H1 (cell line): ENCODE results near the gene C14orf119. TPM values are rescaled to one million over a fixed set of nuclear protein-coding genes. Genes with fewer than 3 reads are reported as not detected.

ENCODE experiments used
- BCL11A ChIP-seq, 2 experiments: IDR thresholded peaks; one replicate each; pipeline ENCODE4 v1.6.1; 2011; ENCODE audit warnings: low read depth in 2 of 2, low read length in 2 of 2, mild to moderate bottlenecking in 2 of 2
- CBX8 ChIP-seq: fragments of 300-800, 300-1000 bp; sonication (generic); IDR thresholded peaks from 2 replicates; pipeline ENCODE4 v1.7.1; 2016; ENCODE audit warnings: low read depth, low read length, borderline replicate concordance
- CEBPB ChIP-seq: IDR thresholded peaks from 2 replicates; pipeline ENCODE4 v1.6.1; 2012; ENCODE audit warnings: low read depth, low read length
- CHD2 ChIP-seq: IDR thresholded peaks from 2 replicates; pipeline ENCODE4 v1.6.1; 2012; ENCODE audit warnings: low read length, improper control_type of control experiment
- JUN ChIP-seq: IDR thresholded peaks from 2 replicates; pipeline ENCODE4 v1.6.1; 2011; ENCODE audit warnings: low read depth, mild to moderate bottlenecking, improper control_type of control experiment, low read length
- JUND ChIP-seq: IDR thresholded peaks from 2 replicates; pipeline ENCODE4 v1.6.1; 2011; ENCODE audit warnings: mild to moderate bottlenecking, improper control_type of control experiment, low read length
- KDM4A ChIP-seq: IDR thresholded peaks from one replicate; pipeline ENCODE4 v1.7.1; 2012; ENCODE audit warnings: low read depth, mild to moderate bottlenecking, moderate library complexity, low read length, inconsistent platforms; ENCODE audit not compliant: severe bottlenecking
- POLR2AphosphoS5 ChIP-seq: IDR thresholded peaks from 2 replicates; pipeline ENCODE4 v1.6.1; 2011; ENCODE audit warnings: low read depth, low read length
- SP2 ChIP-seq: IDR thresholded peaks from 2 replicates; pipeline ENCODE4 v1.6.1; 2012; ENCODE audit warnings: mild to moderate bottlenecking, low read length, inconsistent platforms
- TAF1 ChIP-seq: IDR thresholded peaks from 2 replicates; pipeline ENCODE4 v1.6.1; 2011; ENCODE audit warnings: mild to moderate bottlenecking, low read depth, low read length
- polyA plus RNA-seq, 7 experiments: library from polyadenylated mRNA; depleted of rRNA in 3 of 7; stranded (reverse) in 5 of 7; unstranded in 2 of 7; fragments of >200 nt in 5 of 7; fragments of 200-250 nt in 2 of 7; gene quantifications; 1 replicate in 5 of 7; 2 replicates in 1 of 7; 4 replicates in 1 of 7; pipeline versions ENCODE4 v1.2.1 to v1.2.3, GENCODE V29; 2011 to 2013; ENCODE audit warnings: missing spikeins in 2 of 7, mixed read lengths in 2 of 7
- total RNA-seq: library from RNA; stranded (reverse); fragmentation: NEBNext Ultra II Directional; extraction: Animal tissue kit (Norgen Biotek cat#: 25700); gene quantifications from 2 replicates; pipeline ENCODE4 v1.2.1, GENCODE V29; 2021
- TF ChIP-seq, protein P1 (sequence below): fragments of 300-600 bp; sonication (generic); IDR thresholded peaks from 2 replicates; pipeline ENCODE4 v1.7.1; 2012; ENCODE audit warnings: low read length, moderate library complexity, mild to moderate bottlenecking, inconsistent platforms; ENCODE audit not compliant: insufficient replicate concordance

C14orf119 gene
- total and polyA plus RNA-seq, 2 of the 8 experiments (the other 6 are each of a cell fraction or from before 2014, with no cell fraction given), result 78.1 to 94.0 TPM

DNA sequence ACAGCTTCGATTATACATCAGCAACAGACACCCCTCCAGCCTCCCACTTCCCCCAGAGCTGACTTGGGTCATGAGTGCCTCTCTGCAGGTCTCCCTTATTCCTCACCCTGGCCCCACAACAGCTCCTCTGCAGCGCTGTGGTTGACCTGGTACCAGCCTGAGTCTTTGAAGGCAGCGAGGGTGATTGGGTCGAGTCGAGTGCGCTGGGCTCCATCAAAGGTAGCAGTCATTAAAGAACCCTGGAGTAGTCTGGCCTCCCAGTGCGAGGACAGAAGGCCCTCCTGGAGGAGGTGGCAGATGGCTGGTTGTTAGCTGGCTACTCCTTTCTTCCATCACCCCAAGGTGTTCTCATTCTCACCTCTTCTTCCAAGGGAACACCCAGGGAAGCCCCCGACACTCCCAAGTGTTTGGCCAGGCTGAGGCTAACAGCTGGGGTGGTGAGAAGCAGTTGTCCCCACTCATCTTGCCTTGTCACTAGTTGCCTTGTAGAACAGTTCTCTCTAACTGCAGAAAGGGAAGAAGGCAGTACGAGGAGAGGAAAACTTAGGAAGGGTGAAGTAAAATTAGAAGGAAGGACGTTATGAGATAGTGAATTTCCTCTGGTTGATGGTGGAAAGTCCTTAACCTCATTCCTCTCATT, 6.8 kb downstream of the C14orf119 start (continued):
- TF ChIP-seq, protein P1, sequence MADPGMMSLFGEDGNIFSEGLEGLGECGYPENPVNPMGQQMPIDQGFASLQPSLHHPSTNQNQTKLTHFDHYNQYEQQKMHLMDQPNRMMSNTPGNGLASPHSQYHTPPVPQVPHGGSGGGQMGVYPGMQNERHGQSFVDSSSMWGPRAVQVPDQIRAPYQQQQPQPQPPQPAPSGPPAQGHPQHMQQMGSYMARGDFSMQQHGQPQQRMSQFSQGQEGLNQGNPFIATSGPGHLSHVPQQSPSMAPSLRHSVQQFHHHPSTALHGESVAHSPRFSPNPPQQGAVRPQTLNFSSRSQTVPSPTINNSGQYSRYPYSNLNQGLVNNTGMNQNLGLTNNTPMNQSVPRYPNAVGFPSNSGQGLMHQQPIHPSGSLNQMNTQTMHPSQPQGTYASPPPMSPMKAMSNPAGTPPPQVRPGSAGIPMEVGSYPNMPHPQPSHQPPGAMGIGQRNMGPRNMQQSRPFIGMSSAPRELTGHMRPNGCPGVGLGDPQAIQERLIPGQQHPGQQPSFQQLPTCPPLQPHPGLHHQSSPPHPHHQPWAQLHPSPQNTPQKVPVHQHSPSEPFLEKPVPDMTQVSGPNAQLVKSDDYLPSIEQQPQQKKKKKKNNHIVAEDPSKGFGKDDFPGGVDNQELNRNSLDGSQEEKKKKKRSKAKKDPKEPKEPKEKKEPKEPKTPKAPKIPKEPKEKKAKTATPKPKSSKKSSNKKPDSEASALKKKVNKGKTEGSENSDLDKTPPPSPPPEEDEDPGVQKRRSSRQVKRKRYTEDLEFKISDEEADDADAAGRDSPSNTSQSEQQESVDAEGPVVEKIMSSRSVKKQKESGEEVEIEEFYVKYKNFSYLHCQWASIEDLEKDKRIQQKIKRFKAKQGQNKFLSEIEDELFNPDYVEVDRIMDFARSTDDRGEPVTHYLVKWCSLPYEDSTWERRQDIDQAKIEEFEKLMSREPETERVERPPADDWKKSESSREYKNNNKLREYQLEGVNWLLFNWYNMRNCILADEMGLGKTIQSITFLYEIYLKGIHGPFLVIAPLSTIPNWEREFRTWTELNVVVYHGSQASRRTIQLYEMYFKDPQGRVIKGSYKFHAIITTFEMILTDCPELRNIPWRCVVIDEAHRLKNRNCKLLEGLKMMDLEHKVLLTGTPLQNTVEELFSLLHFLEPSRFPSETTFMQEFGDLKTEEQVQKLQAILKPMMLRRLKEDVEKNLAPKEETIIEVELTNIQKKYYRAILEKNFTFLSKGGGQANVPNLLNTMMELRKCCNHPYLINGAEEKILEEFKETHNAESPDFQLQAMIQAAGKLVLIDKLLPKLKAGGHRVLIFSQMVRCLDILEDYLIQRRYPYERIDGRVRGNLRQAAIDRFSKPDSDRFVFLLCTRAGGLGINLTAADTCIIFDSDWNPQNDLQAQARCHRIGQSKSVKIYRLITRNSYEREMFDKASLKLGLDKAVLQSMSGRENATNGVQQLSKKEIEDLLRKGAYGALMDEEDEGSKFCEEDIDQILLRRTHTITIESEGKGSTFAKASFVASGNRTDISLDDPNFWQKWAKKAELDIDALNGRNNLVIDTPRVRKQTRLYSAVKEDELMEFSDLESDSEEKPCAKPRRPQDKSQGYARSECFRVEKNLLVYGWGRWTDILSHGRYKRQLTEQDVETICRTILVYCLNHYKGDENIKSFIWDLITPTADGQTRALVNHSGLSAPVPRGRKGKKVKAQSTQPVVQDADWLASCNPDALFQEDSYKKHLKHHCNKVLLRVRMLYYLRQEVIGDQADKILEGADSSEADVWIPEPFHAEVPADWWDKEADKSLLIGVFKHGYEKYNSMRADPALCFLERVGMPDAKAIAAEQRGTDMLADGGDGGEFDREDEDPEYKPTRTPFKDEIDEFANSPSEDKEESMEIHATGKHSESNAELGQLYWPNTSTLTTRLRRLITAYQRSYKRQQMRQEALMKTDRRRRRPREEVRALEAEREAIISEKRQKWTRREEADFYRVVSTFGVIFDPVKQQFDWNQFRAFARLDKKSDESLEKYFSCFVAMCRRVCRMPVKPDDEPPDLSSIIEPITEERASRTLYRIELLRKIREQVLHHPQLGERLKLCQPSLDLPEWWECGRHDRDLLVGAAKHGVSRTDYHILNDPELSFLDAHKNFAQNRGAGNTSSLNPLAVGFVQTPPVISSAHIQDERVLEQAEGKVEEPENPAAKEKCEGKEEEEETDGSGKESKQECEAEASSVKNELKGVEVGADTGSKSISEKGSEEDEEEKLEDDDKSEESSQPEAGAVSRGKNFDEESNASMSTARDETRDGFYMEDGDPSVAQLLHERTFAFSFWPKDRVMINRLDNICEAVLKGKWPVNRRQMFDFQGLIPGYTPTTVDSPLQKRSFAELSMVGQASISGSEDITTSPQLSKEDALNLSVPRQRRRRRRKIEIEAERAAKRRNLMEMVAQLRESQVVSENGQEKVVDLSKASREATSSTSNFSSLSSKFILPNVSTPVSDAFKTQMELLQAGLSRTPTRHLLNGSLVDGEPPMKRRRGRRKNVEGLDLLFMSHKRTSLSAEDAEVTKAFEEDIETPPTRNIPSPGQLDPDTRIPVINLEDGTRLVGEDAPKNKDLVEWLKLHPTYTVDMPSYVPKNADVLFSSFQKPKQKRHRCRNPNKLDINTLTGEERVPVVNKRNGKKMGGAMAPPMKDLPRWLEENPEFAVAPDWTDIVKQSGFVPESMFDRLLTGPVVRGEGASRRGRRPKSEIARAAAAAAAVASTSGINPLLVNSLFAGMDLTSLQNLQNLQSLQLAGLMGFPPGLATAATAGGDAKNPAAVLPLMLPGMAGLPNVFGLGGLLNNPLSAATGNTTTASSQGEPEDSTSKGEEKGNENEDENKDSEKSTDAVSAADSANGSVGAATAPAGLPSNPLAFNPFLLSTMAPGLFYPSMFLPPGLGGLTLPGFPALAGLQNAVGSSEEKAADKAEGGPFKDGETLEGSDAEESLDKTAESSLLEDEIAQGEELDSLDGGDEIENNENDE, result no peak
- no peak for TF ChIP-seq SP2
- TF ChIP-seq CHD2, result no peak
- no peak for TF ChIP-seq KDM4A
- TF ChIP-seq JUN, result no peak
- TF ChIP-seq TAF1, result no peak
- TF ChIP-seq BCL11A (IDR thresholded peaks at IDR 0.05; ENCODE audit: low read depth in 2 of 2, low read length in 2 of 2), result no peak
- no peak for TF ChIP-seq POLR2AphosphoS5
- no peak for TF ChIP-seq CBX8
- no peak for TF ChIP-seq JUND
- TF ChIP-seq CEBPB, result no peak
